Ovary (tissue), 3 donors: ENCODE measurements around the gene CAMSAP1.

Experiments used
- EP300 ChIP-seq: sonication (generic); formaldehyde crosslinking; IDR thresholded peaks from one replicate; pipeline ENCODE4 v1.6.1; 2017; ENCODE audit warnings: antibody characterized with exemption
- POLR2A ChIP-seq: fragments of 450-650 bp; IDR thresholded peaks from one replicate; pipeline ENCODE4 v1.6.1; 2017; ENCODE audit warnings: antibody characterized with exemption, mild to moderate bottlenecking, moderate library complexity
- TF ChIP-seq, protein P1 (sequence below), 3 donors: fragments of 450-650 bp in 2 of 3; fragments of 200-600 bp in 1 of 3; IDR thresholded peaks; one replicate each; pipeline versions ENCODE4 v1.5.1 to v1.8.0; 2016 to 2022; ENCODE audit warnings: antibody characterized with exemption in 3 of 3, mild to moderate bottlenecking in 1 of 3
- donor health status: DM: no; HTN: no; CAD: no.

- TF ChIP-seq, protein P1, sequence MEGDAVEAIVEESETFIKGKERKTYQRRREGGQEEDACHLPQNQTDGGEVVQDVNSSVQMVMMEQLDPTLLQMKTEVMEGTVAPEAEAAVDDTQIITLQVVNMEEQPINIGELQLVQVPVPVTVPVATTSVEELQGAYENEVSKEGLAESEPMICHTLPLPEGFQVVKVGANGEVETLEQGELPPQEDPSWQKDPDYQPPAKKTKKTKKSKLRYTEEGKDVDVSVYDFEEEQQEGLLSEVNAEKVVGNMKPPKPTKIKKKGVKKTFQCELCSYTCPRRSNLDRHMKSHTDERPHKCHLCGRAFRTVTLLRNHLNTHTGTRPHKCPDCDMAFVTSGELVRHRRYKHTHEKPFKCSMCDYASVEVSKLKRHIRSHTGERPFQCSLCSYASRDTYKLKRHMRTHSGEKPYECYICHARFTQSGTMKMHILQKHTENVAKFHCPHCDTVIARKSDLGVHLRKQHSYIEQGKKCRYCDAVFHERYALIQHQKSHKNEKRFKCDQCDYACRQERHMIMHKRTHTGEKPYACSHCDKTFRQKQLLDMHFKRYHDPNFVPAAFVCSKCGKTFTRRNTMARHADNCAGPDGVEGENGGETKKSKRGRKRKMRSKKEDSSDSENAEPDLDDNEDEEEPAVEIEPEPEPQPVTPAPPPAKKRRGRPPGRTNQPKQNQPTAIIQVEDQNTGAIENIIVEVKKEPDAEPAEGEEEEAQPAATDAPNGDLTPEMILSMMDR (IDR thresholded peaks at IDR 0.05) = no peak
- TF ChIP-seq POLR2A (no peak), EP300 (no peak)
Measured at GRCh38 chr9:135791431-135792267, 115.7 kb downstream of the CAMSAP1 start.
